ENCODE results near the gene ZC3H12D.

ZC3H12D gene

DNA sequence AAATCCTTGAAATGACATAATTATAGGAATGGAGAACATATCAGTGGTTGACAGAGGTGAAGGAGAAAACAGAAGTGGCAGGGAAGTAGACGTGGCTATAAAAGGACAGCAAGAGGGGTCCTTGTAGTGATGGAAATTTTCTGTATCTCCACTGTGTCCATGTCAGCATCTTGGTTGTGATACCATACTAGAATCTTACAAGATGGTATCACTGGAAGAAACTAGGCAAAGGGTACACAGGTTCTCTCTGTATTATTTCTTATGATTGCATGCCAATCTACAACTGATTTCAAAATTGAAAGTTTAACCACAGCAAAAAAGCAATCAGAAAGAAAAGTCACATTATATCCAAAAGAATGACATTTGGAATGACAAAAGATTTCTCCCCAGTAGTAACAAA lies 16.4 kb upstream of the ZC3H12D start:
- Histone ChIP-seq H3K27ac (ENCODE audit: extremely low read depth, low read depth, low read length) (no peak overlapping the region), H3K36me3 (ENCODE audit: control insufficient read depth in 2 of 2, insufficient read depth in 1 of 2, low read length in 2 of 2) (peaks cover 6 to 9% of the 10 kb centered on the region in 2 experiments; a peak in 2 of 3 replicates), H3K9me3 (ENCODE audit: control insufficient read depth, insufficient read depth, low read depth, low read length) (no peaks in the 10 kb centered on the region), H3K4me3 (ENCODE audit: low read depth, low read length) (no peak overlapping the region), H3K4me1 (ENCODE audit: control insufficient read depth, insufficient read depth, low read length) (no peaks in the 10 kb centered on the region)
- POLR2A ChIA-PET, result no interaction called here
- TF ChIP-seq GLIS2 (tag by site-specific recombination; IDR thresholded peaks at IDR 0.05) (no peak), ZNF600 (tag by site-specific recombination; IDR thresholded peaks at IDR 0.05) (no peak), ZNF76 (tag by site-specific recombination; IDR thresholded peaks at IDR 0.05; ENCODE audit: borderline replicate concordance, low read depth) (no peak), ZNF621 (tag by site-specific recombination; IDR thresholded peaks at IDR 0.05) (no peak), ZNF660 (tag by site-specific recombination; IDR thresholded peaks at IDR 0.05) (no peak), ZNF391 (tag by site-specific recombination; IDR thresholded peaks at IDR 0.05; ENCODE audit: borderline replicate concordance, low read depth) (no peak), ZBTB7A (tag by site-specific recombination; IDR thresholded peaks at IDR 0.05; ENCODE audit: low read depth) (no peak), ATF2 (tag by site-specific recombination; IDR thresholded peaks at IDR 0.05; ENCODE audit: low read depth) (no peak), ZNF707 (tag by site-specific recombination; IDR thresholded peaks at IDR 0.05) (no peak), ZNF184 (tag by site-specific recombination; IDR thresholded peaks at IDR 0.05) (no peak), HOXA7 (CRISPR knock-in tag; IDR thresholded peaks at IDR 0.05; ENCODE audit: borderline replicate concordance) (no peak), ZNF473 (tag by site-specific recombination; IDR thresholded peaks at IDR 0.05) (no peak), ZBTB20 (tag by site-specific recombination; IDR thresholded peaks at IDR 0.05) (no peak), GFI1B (tag by site-specific recombination; IDR thresholded peaks at IDR 0.05) (no peak)
- TF ChIP-seq, protein P1, sequence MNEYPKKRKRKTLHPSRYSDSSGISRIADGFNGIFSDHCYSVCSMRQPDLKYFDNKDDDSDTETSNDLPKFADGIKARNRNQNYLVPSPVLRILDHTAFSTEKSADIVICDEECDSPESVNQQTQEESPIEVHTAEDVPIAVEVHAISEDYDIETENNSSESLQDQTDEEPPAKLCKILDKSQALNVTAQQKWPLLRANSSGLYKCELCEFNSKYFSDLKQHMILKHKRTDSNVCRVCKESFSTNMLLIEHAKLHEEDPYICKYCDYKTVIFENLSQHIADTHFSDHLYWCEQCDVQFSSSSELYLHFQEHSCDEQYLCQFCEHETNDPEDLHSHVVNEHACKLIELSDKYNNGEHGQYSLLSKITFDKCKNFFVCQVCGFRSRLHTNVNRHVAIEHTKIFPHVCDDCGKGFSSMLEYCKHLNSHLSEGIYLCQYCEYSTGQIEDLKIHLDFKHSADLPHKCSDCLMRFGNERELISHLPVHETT (tag by site-specific recombination; IDR thresholded peaks at IDR 0.05), result no peak
- CTCF ChIA-PET, result interaction anchor here (5.5 kb wide), 1 partner anchor 16 kb away, joined by 42 read pairs; no protein-coding TSS in a partner anchor

DNA sequence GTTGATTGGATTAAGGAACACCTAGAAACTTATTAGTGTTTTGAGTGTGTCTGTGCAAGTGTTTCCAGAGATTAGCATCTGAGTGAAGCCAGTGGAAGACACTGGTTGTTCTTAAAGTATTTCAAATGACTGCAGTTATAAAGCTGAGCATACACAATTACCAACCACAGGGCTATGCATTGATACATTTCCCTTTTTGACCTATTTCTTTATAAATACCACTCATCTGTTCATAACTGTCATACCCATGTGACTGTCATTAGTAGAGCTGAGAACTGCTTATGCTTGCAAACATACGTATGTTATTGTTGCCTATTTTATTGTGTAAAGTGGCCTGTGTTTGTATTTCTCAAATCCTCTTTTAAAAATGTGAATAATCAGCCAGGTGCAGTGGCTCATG lies 15.3 kb upstream of the ZC3H12D start:
- no peaks in the 10 kb centered on the region for H3K9me3 ChIP-seq (ENCODE audit: control insufficient read depth, insufficient read depth, low read depth, low read length)
- H3K27ac ChIP-seq (ENCODE audit: extremely low read depth, low read depth, low read length), result no peak overlapping the region
- CTCF ChIA-PET, result interaction anchor here (1.0 kb wide), 1 partner anchor 471 kb away, joined by 4 read pairs; no protein-coding TSS in a partner anchor
- TF ChIP-seq MZF1 (tag by site-specific recombination; IDR thresholded peaks at IDR 0.05; ENCODE audit: borderline replicate concordance) (no peak), ZNF747 (tag by site-specific recombination; IDR thresholded peaks at IDR 0.05) (no peak), ZNF529 (tag by site-specific recombination; IDR thresholded peaks at IDR 0.05; ENCODE audit: insufficient replicate concordance) (no peak), ZNF398 (tag by site-specific recombination; IDR thresholded peaks at IDR 0.05) (no peak), ZNF596 (tag by site-specific recombination; IDR thresholded peaks at IDR 0.05) (no peak)
- TF ChIP-seq, protein P2, sequence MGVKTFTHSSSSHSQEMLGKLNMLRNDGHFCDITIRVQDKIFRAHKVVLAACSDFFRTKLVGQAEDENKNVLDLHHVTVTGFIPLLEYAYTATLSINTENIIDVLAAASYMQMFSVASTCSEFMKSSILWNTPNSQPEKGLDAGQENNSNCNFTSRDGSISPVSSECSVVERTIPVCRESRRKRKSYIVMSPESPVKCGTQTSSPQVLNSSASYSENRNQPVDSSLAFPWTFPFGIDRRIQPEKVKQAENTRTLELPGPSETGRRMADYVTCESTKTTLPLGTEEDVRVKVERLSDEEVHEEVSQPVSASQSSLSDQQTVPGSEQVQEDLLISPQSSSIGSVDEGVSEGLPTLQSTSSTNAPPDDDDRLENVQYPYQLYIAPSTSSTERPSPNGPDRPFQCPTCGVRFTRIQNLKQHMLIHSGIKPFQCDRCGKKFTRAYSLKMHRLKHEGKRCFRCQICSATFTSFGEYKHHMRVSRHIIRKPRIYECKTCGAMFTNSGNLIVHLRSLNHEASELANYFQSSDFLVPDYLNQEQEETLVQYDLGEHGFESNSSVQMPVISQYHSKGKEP (tag by site-specific recombination; IDR thresholded peaks at IDR 0.05), result no peak
- H3K36me3 ChIP-seq (ENCODE audit: control insufficient read depth in 2 of 2, insufficient read depth in 1 of 2, low read length in 2 of 2), result peaks cover under 1 to 2% of the 10 kb centered on the region in 2 experiments; a peak in 2 of 3 replicates
- H3K4me1 ChIP-seq (ENCODE audit: control insufficient read depth, insufficient read depth, low read length), result no peaks in the 10 kb centered on the region
- POLR2A ChIA-PET, result no interaction called here
- no peak overlapping the region for H3K4me3 ChIP-seq (ENCODE audit: low read depth, low read length)

Data from HEK293 (cell line).